GM12892 (cell line): ENCODE results near the gene ITPA.

Experiments
- POLR2A ChIP-seq: IDR thresholded peaks from 2 replicates; pipeline ENCODE4 v1.6.1; 2011; ENCODE audit warnings: low read depth, low read length, control low read depth
- POLR2AphosphoS5 ChIP-seq: IDR thresholded peaks from 2 replicates; pipeline ENCODE4 v1.6.1; 2011; ENCODE audit warnings: low read depth, low read length, control low read depth

DNA sequence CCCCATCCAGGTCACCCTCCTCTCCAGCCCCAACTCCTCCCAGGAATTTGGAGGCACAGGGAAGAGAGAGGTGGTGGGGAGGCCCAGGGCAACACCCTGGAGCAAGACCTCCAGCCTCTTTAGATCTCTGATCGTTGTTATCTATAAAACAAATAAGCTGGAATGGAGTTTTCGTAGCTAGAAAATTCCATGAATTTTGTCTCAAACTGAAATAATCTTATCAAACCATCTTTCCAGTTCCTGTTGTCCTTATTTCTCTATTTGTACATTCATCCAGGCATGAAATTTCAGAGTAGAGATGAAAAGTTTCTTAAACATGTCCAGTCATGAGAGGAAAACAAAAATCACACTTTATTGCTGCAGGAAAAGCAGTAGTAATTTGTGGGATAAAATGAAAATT lies 35.9 kb downstream of the ITPA start:
- TF ChIP-seq POLR2AphosphoS5 (no peak), POLR2A (no peak)
